GOT3 (cell line): ENCODE measurements around the gene FOXP1.

ENCODE experiments used
- DNase-seq: peaks from one replicate; lab custom pipeline; 2025; ENCODE audit warnings: mixed read lengths; lab: John Stamatoyannopoulos, UW

Gene FOXP1

GRCh38 chr3:71127052-71127831, 456.3 kb downstream of the FOXP1 start:
- DNase-seq = no peak

- DNase-seq = no peak
Measured at GRCh38 chr3:71125738-71126137, 457.8 kb downstream of the FOXP1 start.

GRCh38 chr3:71124048-71124447, 459.5 kb downstream of the FOXP1 start:
- DNase-seq = no peak

- DNase-seq = no peak
Measured at GRCh38 chr3:71122641-71123040, 460.9 kb downstream of the FOXP1 start.

GRCh38 chr3:71121429-71122167, 461.9 kb downstream of the FOXP1 start:
- DNase-seq = no peak

- DNase-seq = no peak
Measured at GRCh38 chr3:71120012-71120411, 463.5 kb downstream of the FOXP1 start.

GRCh38 chr3:71119171-71119570, 464.4 kb downstream of the FOXP1 start:
- no peak for DNase-seq

GRCh38 chr3:71118436-71118835, 465.1 kb downstream of the FOXP1 start:
- DNase-seq = no peak

- no peak for DNase-seq
Measured at GRCh38 chr3:71117572-71118247, 465.8 kb downstream of the FOXP1 start.

- DNase-seq = no peak
Measured at GRCh38 chr3:71114610-71115009, 468.9 kb downstream of the FOXP1 start.

- DNase-seq = no peak
Measured at GRCh38 chr3:71112576-71112975, 471.0 kb downstream of the FOXP1 start.

- DNase-seq = peak; percentile 10
Measured at GRCh38 chr3:71111784-71112440, 471.6 kb downstream of the FOXP1 start.

GRCh38 chr3:71110385-71111222, 472.9 kb downstream of the FOXP1 start:
- DNase-seq = no peak

- DNase-seq = no peak
Measured at GRCh38 chr3:71109977-71110285, 473.6 kb downstream of the FOXP1 start.

- no peak for DNase-seq
Measured at GRCh38 chr3:71109241-71109976, 474.1 kb downstream of the FOXP1 start.

- DNase-seq = no peak
Measured at GRCh38 chr3:71107926-71108325, 475.6 kb downstream of the FOXP1 start.

GRCh38 chr3:71104976-71105375, 478.6 kb downstream of the FOXP1 start:
- no peak for DNase-seq

GRCh38 chr3:71104556-71104955, 479.0 kb downstream of the FOXP1 start:
- DNase-seq = no peak

GRCh38 chr3:71104121-71104541, 479.4 kb downstream of the FOXP1 start:
- no peak for DNase-seq

GRCh38 chr3:71103430-71103921, 480.1 kb downstream of the FOXP1 start:
- no peak for DNase-seq
